Mucosa of rectum (tissue), 2 donors: Measurements from ENCODE around the gene OMG.
"Not testable (repeated sequence)": the region's sequence is repeated elsewhere in the genome, so short reads cannot be mapped to it uniquely, and the experiment has no call there.

ENCODE experiments used
- H3K27ac ChIP-seq, 2 donors: one replicate each; pipeline ENCODE4 v1.7.0; 2013; ENCODE audit warnings: inconsistent platforms in 2 of 2, low read depth in 2 of 2, low read length in 2 of 2
- H3K27me3 ChIP-seq, 2 donors: one replicate each; pipeline ENCODE4 v1.7.0; 2013; ENCODE audit warnings: low read length in 2 of 2; ENCODE audit not compliant: control insufficient read depth in 2 of 2, insufficient read depth in 2 of 2
- H3K36me3 ChIP-seq, 2 donors: one replicate each; pipeline ENCODE4 v1.7.0; 2013; ENCODE audit warnings: low read length in 2 of 2; ENCODE audit not compliant: control insufficient read depth in 2 of 2, insufficient read depth in 2 of 2
- H3K4me1 ChIP-seq, 2 donors: one replicate each; pipeline ENCODE4 v1.7.0; 2013; ENCODE audit warnings: low read length in 2 of 2, mild to moderate bottlenecking in 1 of 2; ENCODE audit not compliant: control insufficient read depth in 2 of 2, insufficient read depth in 2 of 2
- H3K4me3 ChIP-seq, 2 donors: one replicate each; pipeline ENCODE4 v1.7.0; 2013; ENCODE audit warnings: low read length in 2 of 2
- H3K9ac ChIP-seq, 2 donors: one replicate each; pipeline ENCODE4 v1.7.0; 2013; ENCODE audit warnings: low read length in 2 of 2, low read depth in 1 of 2, mild to moderate bottlenecking in 1 of 2
- H3K9me3 ChIP-seq, 2 donors: one replicate each; pipeline ENCODE4 v1.7.0; 2013; ENCODE audit warnings: low read length in 2 of 2; ENCODE audit not compliant: control insufficient read depth in 2 of 2
- donor health status: healthy.
- donor health status: Normal muscosa, but diverticular disease.

Gene OMG

GRCh38 chr17:31269036-31269577 is 27.9 kb downstream of the OMG start:
- Histone ChIP-seq H3K4me3 (no peak overlapping the region), H3K4me1 (peaks cover 0 to 2% of the 10 kb centered on the region in 2 donors), H3K36me3 (peaks cover 7 to 27% of the 10 kb centered on the region in 2 donors), H3K27me3 (no peaks in the 10 kb centered on the region), H3K9me3 (no peaks in the 10 kb centered on the region), H3K27ac (no peak overlapping the region), H3K9ac (no peak overlapping the region)

GRCh38 chr17:31266042-31266441 is 31.0 kb downstream of the OMG start:
- Histone ChIP-seq H3K9me3 (no peaks in the 10 kb centered on the region), H3K9ac (no peak overlapping the region), H3K4me3 (no peak overlapping the region), H3K27ac (no peak overlapping the region), H3K4me1 (peaks cover 0 to 2% of the 10 kb centered on the region in 2 donors), H3K27me3 (no peaks in the 10 kb centered on the region), H3K36me3 (peaks cover 14 to 29% of the 10 kb centered on the region in 2 donors)

- not testable (repeated sequence) for H3K27ac ChIP-seq, H3K4me1 ChIP-seq, H3K4me3 ChIP-seq, H3K27me3 ChIP-seq, H3K9ac ChIP-seq, H3K9me3 ChIP-seq
- H3K36me3 ChIP-seq, result peaks cover 20 to 21% of the 10 kb centered on the region in 2 donors
Measured at GRCh38 chr17:31262923-31263322, 34.1 kb downstream of the OMG start.

- Histone ChIP-seq H3K27me3 (no peaks in the 10 kb centered on the region), H3K4me1 (no peaks in the 10 kb centered on the region), H3K36me3 (peaks cover 16 to 21% of the 10 kb centered on the region in 2 donors)
Measured at GRCh38 chr17:31261601-31262000, 35.4 kb downstream of the OMG start.

GRCh38 chr17:31260151-31260550 is 36.9 kb downstream of the OMG start:
- no peaks in the 10 kb centered on the region for H3K4me1 ChIP-seq
- peaks cover 9 to 19% of the 10 kb centered on the region in 2 donors for H3K36me3 ChIP-seq
- no peaks in the 10 kb centered on the region for H3K27me3 ChIP-seq
- no peak overlapping the region for H3K4me3 ChIP-seq
- no peak overlapping the region for H3K27ac ChIP-seq
- H3K9me3 ChIP-seq, result no peaks in the 10 kb centered on the region
- no peak overlapping the region for H3K9ac ChIP-seq

More at GRCh38 chr17:31261601-31262000, 35.4 kb downstream of the OMG start:
- no peak overlapping the region for H3K4me3 ChIP-seq
- no peak overlapping the region for H3K9ac ChIP-seq
- H3K27ac ChIP-seq, result no peak overlapping the region
- H3K9me3 ChIP-seq, result no peaks in the 10 kb centered on the region

GRCh38 chr17:31256936-31257335 is 40.1 kb downstream of the OMG start:
- H3K9me3 ChIP-seq, result no peaks in the 10 kb centered on the region
- no peak overlapping the region for H3K27ac ChIP-seq
- H3K4me3 ChIP-seq, result no peak overlapping the region
- no peaks in the 10 kb centered on the region for H3K27me3 ChIP-seq
- H3K9ac ChIP-seq, result no peak overlapping the region
- H3K36me3 ChIP-seq, result peaks cover 5 to 18% of the 10 kb centered on the region in 2 donors
- no peaks in the 10 kb centered on the region for H3K4me1 ChIP-seq

GRCh38 chr17:31254654-31255053 is 42.4 kb downstream of the OMG start:
- Histone ChIP-seq H3K9me3 (no peaks in the 10 kb centered on the region), H3K27ac (no peak overlapping the region), H3K4me3 (no peak overlapping the region), H3K27me3 (no peaks in the 10 kb centered on the region), H3K36me3 (peaks cover 0 to 7% of the 10 kb centered on the region in 2 donors), H3K9ac (no peak overlapping the region), H3K4me1 (no peaks in the 10 kb centered on the region)

- Histone ChIP-seq H3K4me3 (no peak overlapping the region), H3K27me3 (no peaks in the 10 kb centered on the region), H3K27ac (no peak overlapping the region), H3K9me3 (no peaks in the 10 kb centered on the region), H3K4me1 (no peaks in the 10 kb centered on the region), H3K36me3 (peaks cover 0 to 8% of the 10 kb centered on the region in 2 donors), H3K9ac (no peak overlapping the region)
Measured at GRCh38 chr17:31252741-31253140, 44.3 kb downstream of the OMG start.

- no peak overlapping the region for H3K27ac ChIP-seq
- no peaks in the 10 kb centered on the region for H3K4me1 ChIP-seq
- no peak overlapping the region for H3K4me3 ChIP-seq
- H3K9ac ChIP-seq, result no peak overlapping the region
- H3K27me3 ChIP-seq, result no peaks in the 10 kb centered on the region
- peaks cover 0 to 8% of the 10 kb centered on the region in 2 donors for H3K36me3 ChIP-seq
- no peaks in the 10 kb centered on the region for H3K9me3 ChIP-seq
Measured at GRCh38 chr17:31251970-31252328, 45.1 kb downstream of the OMG start.

- no peak overlapping the region for H3K27ac ChIP-seq
- H3K4me3 ChIP-seq, result no peak overlapping the region
- H3K4me1 ChIP-seq, result no peaks in the 10 kb centered on the region
- H3K9me3 ChIP-seq, result no peaks in the 10 kb centered on the region
- H3K36me3 ChIP-seq, result peaks cover 0 to 6% of the 10 kb centered on the region in 2 donors
- no peaks in the 10 kb centered on the region for H3K27me3 ChIP-seq
- no peak overlapping the region for H3K9ac ChIP-seq
Measured at GRCh38 chr17:31251105-31251969, 45.7 kb downstream of the OMG start.
